ENCODE results near the gene N4BP2.
"Not testable (repeated sequence)": the region's sequence is repeated elsewhere in the genome, so short reads cannot be mapped to it uniquely, and the experiment has no call there.

The N4BP2 gene

DNA sequence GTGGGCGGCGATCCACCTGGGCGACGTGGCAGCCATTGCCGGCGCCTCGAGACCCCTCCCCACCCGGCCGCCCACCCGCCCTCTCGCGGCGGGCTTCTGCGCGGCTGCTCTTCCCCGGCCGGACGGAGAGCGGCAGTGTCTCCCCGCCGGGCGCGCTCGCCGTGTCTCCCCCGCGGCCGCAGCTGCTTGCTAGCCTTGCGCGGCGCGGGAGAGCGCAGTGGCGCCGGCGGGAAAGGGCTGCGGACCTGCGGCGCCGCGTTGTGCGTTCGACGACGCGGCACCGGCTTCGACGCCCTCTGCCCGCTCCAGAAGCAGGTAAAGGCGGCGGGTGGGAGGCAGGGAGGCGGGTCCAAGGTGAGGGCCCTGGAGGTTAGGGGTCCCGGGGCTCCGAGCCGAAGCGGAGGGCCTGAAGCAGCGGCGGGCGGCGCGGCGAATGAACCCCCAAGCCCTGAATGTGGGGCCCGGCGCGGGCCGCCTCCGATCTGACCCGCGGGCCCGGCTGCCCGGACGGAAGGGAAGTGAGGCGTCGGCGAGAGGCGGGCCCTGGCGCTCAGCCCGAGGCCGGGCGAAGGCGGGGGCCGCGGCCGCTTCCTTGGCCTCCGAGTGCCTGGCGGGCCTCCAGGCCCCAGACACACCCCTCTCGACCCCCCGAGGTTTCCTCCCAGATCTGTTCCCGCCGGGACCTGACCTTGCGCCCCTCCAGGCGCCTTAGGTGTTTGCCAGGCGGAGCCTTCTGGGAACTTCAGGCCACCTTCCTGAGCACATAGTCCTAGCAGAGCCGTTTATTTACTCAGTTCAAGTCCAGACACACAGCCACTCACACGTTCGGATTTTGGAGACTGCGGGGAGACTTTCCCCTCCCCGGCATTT lies at the start of gene N4BP2:
Gene N4BP2, plus strand, starts transcription at position 135 of the 870 bp plus-strand sequence. CDS start 40,491 bp downstream, outside the sequence.
- Histone ChIP-seq H3K9ac (ENCODE audit: low read length) (peak within 1 kb of the TSS; percentile 99), H3K36me3 (ENCODE audit: control insufficient read depth, insufficient read depth, low read length, severe bottlenecking) (no peaks in the 10 kb centered on the region), H3K4me3 (ENCODE audit: low read length) (peak within 1 kb of the TSS; percentile 89), H3K27me3 (replicated peaks; ENCODE audit: control insufficient read depth, insufficient read depth, low read length) (no peaks in the 10 kb centered on the region), H3K4me1 (ENCODE audit: control insufficient read depth, insufficient read depth, low read length) (peaks cover 23% of the 10 kb centered on the region), H3K9me3 (ENCODE audit: control insufficient read depth, low read length) (no peaks in the 10 kb centered on the region)
- peak; percentile 93 for DNase-seq (ENCODE audit: low read depth)

DNA sequence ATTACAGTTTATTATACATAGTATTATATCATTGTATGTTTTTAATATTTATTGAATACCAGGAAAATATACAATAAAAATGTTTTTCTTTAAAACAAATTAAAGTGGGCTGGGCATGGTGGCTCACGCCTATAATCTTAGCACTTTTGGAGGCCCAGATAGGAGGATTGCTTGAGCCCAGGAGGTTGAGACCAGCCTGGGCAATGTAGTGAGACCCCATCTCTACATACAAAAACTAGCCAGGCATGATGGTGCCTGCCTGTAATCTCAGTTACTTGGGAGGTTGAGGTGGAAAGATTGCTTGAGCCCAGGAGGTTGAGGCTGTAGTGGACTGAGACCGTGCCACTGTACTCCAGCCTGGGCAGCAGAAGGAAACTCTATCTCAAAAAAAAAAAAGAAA lies 40.6 kb upstream of the N4BP2 start:
- no peak for DNase-seq (ENCODE audit: low read depth)
- no peak overlapping the region for H3K4me3 ChIP-seq (ENCODE audit: low read length)
- H3K9me3 ChIP-seq (ENCODE audit: control insufficient read depth, low read length): no peaks in the 10 kb centered on the region
- no peaks in the 10 kb centered on the region for H3K4me1 ChIP-seq (ENCODE audit: control insufficient read depth, insufficient read depth, low read length)
- no peak overlapping the region for H3K9ac ChIP-seq (ENCODE audit: low read length)
- no peaks in the 10 kb centered on the region for H3K27me3 ChIP-seq (replicated peaks; ENCODE audit: control insufficient read depth, insufficient read depth, low read length)
- no peaks in the 10 kb centered on the region for H3K36me3 ChIP-seq (ENCODE audit: control insufficient read depth, insufficient read depth, low read length, severe bottlenecking)

DNA sequence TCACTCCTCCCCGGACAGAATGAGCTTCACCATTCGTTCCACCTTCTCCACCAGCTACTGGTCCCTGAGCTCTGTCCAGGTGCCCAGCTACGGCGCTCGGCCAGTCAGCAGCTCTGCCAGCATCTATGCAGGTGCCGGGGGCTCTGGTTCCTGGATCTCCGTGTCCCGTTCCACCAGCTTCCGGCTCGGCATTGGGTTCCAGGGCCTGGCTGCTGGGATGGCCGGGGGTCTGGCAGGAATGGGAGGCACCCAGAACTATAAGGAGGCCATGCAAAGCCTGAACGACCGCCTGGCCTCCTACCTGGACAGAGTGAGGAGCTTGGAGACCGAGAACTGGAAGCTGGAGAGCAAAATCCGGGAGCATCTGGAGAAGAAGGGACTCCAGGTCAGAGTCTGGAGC lies 36.4 kb upstream of the N4BP2 start:
- H3K4me1 ChIP-seq (ENCODE audit: control insufficient read depth, insufficient read depth, low read length): no peaks in the 10 kb centered on the region
- no peaks in the 10 kb centered on the region for H3K27me3 ChIP-seq (replicated peaks; ENCODE audit: control insufficient read depth, insufficient read depth, low read length)
- no peak overlapping the region for H3K4me3 ChIP-seq (ENCODE audit: low read length)
- H3K36me3 ChIP-seq (ENCODE audit: control insufficient read depth, insufficient read depth, low read length, severe bottlenecking): no peaks in the 10 kb centered on the region
- no peak for DNase-seq (ENCODE audit: low read depth)
- H3K9ac ChIP-seq (ENCODE audit: low read length): no peak overlapping the region
- no peaks in the 10 kb centered on the region for H3K9me3 ChIP-seq (ENCODE audit: control insufficient read depth, low read length)

DNA sequence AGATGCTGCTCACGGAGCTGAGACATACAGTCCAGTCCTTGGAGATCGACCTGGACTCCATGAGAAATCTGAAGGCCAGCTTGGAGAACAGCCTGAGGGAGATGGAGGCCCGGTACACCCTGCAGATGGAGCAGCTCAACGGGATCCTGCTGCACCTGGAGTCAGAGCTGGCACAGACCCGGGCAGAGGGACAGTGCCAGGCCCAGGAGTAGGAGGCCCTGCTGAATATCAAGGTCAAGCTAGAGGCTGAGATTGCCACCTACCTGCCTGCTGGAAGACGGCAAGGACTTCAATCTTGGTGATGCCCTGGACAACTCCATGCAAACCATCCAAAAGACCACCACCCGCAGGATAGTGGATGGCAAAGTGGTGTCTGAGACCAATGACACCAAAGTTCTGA lies 35.5 kb upstream of the N4BP2 start:
- not testable (repeated sequence) for H3K9ac ChIP-seq (ENCODE audit: low read length)

DNA sequence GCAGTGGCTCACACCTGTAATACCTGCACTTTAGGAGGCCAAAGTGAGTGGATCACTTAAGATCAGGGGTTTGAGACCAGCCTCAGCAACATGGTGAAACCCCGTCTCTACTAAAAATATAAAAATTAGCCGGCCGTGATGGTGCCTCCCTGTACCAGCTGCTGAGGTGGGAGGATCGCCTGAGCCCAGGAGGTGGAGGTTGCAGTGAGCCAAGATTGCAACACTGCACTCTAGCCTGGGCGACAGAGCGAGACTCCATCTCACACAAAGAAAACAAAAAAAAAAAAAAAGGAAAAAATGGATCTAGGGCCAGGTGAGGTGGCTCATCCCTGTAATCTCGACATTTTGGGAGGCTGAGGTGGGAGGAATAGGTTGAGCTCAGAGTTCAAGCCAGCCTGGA lies 32.6 kb upstream of the N4BP2 start:
- H3K9ac ChIP-seq (ENCODE audit: low read length); H3K4me3 ChIP-seq (ENCODE audit: low read length); H3K4me1 ChIP-seq (ENCODE audit: control insufficient read depth, insufficient read depth, low read length); H3K36me3 ChIP-seq (ENCODE audit: control insufficient read depth, insufficient read depth, low read length, severe bottlenecking); H3K9me3 ChIP-seq (ENCODE audit: control insufficient read depth, low read length); DNase-seq (ENCODE audit: low read depth); H3K27me3 ChIP-seq (replicated peaks; ENCODE audit: control insufficient read depth, insufficient read depth, low read length): not testable (repeated sequence)

More for the DNA sequence above, 35.5 kb upstream of the N4BP2 start:
- not testable (repeated sequence) for H3K4me3 ChIP-seq (ENCODE audit: low read length); DNase-seq (ENCODE audit: low read depth); H3K4me1 ChIP-seq (ENCODE audit: control insufficient read depth, insufficient read depth, low read length); H3K36me3 ChIP-seq (ENCODE audit: control insufficient read depth, insufficient read depth, low read length, severe bottlenecking); H3K27me3 ChIP-seq (replicated peaks; ENCODE audit: control insufficient read depth, insufficient read depth, low read length); H3K9me3 ChIP-seq (ENCODE audit: control insufficient read depth, low read length)

DNA sequence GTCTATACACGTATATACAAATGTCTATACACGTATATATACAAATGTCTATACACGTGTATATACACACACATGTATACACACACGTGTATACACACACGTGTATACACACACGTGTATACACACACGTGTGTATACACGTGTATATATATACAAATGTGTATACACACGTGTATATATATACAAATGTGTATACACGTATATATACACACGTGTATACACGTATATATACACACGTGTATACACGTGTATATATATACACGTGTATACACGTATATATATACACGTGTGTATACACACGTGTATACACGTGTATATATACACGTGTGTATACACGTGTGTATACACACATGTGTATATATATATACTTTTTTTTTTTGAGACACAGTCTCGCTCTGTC lies 23.9 kb upstream of the N4BP2 start:
- H3K4me1 ChIP-seq (ENCODE audit: control insufficient read depth, insufficient read depth, low read length): no peaks in the 10 kb centered on the region
- no peaks in the 10 kb centered on the region for H3K9me3 ChIP-seq (ENCODE audit: control insufficient read depth, low read length)
- no peak overlapping the region for H3K4me3 ChIP-seq (ENCODE audit: low read length)
- H3K27me3 ChIP-seq (replicated peaks; ENCODE audit: control insufficient read depth, insufficient read depth, low read length): no peaks in the 10 kb centered on the region
- DNase-seq (ENCODE audit: low read depth): no peak
- no peak overlapping the region for H3K9ac ChIP-seq (ENCODE audit: low read length)
- no peaks in the 10 kb centered on the region for H3K36me3 ChIP-seq (ENCODE audit: control insufficient read depth, insufficient read depth, low read length, severe bottlenecking)

DNA sequence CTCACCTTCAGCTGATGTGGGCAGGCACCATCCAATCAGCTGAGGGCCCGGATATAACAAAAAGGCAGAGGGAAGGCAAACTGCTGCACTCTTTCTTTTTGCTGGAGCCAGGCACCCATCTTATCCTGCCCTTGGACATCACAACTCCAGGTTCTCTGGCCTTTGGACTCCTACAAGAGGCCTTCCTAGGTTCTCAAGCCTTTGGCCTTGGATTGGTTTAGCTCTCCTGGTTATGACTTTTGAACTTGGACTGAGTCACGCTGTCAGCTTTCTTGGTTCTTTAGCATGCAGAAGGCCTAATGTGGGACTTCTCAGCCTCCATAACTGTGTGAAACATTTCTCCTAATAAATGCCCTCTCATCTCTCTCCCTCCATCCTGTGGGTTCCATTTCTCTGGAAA lies 23.0 kb upstream of the N4BP2 start:
- Histone ChIP-seq H3K9ac (ENCODE audit: low read length) (no peak overlapping the region), H3K4me3 (ENCODE audit: low read length) (no peak overlapping the region), H3K36me3 (ENCODE audit: control insufficient read depth, insufficient read depth, low read length, severe bottlenecking) (no peaks in the 10 kb centered on the region), H3K4me1 (ENCODE audit: control insufficient read depth, insufficient read depth, low read length) (no peaks in the 10 kb centered on the region), H3K27me3 (replicated peaks; ENCODE audit: control insufficient read depth, insufficient read depth, low read length) (no peaks in the 10 kb centered on the region), H3K9me3 (ENCODE audit: control insufficient read depth, low read length) (no peaks in the 10 kb centered on the region)
- DNase-seq (ENCODE audit: low read depth): no peak

DNA sequence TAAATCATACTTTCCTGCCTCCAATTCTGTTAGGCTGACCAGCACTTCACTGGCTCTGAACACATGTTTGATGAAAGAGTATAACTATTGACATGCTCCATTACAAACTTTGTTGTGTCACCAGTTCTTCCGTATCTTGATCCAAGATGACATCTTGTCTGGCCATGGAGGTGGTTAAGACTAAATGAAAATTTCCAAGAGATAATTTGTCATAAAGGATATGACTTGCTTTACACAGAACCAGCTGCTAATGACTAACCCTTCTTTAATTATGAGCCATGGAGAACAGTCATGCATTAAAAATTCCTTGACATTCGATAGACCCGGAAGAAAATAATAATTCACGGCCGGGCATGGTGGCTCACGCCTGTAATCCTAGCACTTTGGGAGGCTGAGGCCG lies 17.7 kb upstream of the N4BP2 start:
- no peaks in the 10 kb centered on the region for H3K27me3 ChIP-seq (replicated peaks; ENCODE audit: control insufficient read depth, insufficient read depth, low read length)
- H3K4me3 ChIP-seq (ENCODE audit: low read length): no peak overlapping the region
- no peak for DNase-seq (ENCODE audit: low read depth)
- no peaks in the 10 kb centered on the region for H3K9me3 ChIP-seq (ENCODE audit: control insufficient read depth, low read length)
- H3K4me1 ChIP-seq (ENCODE audit: control insufficient read depth, insufficient read depth, low read length): no peaks in the 10 kb centered on the region
- no peak overlapping the region for H3K9ac ChIP-seq (ENCODE audit: low read length)
- H3K36me3 ChIP-seq (ENCODE audit: control insufficient read depth, insufficient read depth, low read length, severe bottlenecking): no peaks in the 10 kb centered on the region

DNA sequence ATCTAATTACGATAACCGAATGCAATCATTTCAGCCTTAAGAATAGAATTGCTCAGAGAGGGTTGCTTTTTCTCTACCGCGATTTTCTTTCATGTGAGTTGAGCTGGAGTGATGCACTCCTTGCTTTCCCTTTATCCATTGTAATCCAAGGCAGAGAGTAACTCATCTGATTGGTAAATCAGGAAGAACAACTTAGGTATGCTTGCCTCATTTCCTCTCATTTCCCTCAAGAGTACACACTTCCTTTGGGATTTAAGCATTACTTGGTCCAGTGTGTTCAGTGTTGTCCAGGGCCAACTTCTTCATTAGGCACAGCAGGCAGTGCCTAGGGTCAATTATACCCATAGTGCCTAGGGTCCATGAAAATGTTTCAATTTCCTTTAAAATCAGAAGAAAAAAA lies 15.7 kb upstream of the N4BP2 start:
- no peak for DNase-seq (ENCODE audit: low read depth)
- Histone ChIP-seq H3K9me3 (ENCODE audit: control insufficient read depth, low read length) (no peaks in the 10 kb centered on the region), H3K4me3 (ENCODE audit: low read length) (no peak overlapping the region), H3K4me1 (ENCODE audit: control insufficient read depth, insufficient read depth, low read length) (peaks cover under 1% of the 10 kb centered on the region), H3K36me3 (ENCODE audit: control insufficient read depth, insufficient read depth, low read length, severe bottlenecking) (no peaks in the 10 kb centered on the region), H3K9ac (ENCODE audit: low read length) (no peak overlapping the region), H3K27me3 (replicated peaks; ENCODE audit: control insufficient read depth, insufficient read depth, low read length) (no peaks in the 10 kb centered on the region)

DNA sequence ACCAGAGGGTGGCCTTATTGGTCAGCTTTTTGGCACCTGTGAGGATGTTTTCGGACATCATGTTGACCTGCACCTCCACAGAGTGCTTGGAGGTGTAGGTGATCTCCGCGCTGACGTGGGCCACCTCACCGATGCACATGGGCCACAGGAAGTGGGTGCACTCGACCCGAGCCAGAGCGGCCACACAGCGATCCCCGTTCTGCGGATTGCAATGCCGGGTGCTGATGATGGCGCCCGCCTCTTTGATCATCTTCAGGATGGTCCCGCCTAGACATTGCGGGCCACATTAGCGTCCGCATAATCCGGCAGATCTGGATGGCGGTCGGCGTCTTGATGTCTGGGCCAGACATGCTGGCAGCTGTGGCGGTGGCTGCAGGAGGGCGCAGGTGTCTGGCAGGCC lies 12.9 kb upstream of the N4BP2 start:
- no peak overlapping the region for H3K9ac ChIP-seq (ENCODE audit: low read length)
- peaks cover 7% of the 10 kb centered on the region for H3K4me1 ChIP-seq (ENCODE audit: control insufficient read depth, insufficient read depth, low read length)
- H3K9me3 ChIP-seq (ENCODE audit: control insufficient read depth, low read length): no peaks in the 10 kb centered on the region
- DNase-seq (ENCODE audit: low read depth): no peak
- H3K4me3 ChIP-seq (ENCODE audit: low read length): no peak overlapping the region
- no peaks in the 10 kb centered on the region for H3K36me3 ChIP-seq (ENCODE audit: control insufficient read depth, insufficient read depth, low read length, severe bottlenecking)
- no peaks in the 10 kb centered on the region for H3K27me3 ChIP-seq (replicated peaks; ENCODE audit: control insufficient read depth, insufficient read depth, low read length)

DNA sequence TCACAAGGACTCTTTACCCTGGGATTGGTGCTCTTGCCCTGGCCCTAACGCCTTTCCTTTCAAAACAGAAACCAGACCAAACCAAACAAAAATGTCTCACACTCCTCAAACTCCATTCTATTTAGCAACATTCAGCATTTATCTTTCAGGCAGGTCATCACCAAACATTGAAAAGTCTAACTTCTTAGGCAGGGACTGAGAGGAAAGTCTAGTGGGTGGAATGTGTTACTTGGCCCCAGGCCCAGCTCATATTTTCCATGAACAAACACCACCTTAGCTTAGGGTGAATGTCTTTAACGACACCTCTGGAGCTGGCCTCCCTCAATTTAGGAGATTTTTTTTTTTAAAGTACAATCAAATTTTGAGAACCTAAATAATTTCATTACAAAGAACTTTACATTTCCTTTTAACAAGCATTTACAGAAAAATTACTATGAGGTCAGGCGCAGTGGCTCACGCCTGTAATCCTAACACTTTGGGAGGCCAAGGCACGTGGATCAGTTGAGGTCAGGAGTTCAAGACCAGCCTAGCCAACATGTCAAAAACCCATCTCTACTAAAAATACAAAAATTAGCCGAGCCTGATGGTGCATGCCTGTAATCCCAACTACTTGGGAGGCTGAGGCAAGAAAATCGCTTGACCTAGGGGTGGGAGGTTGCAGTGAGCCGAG lies 10.2 kb upstream of the N4BP2 start:
- no peaks in the 10 kb centered on the region for H3K9me3 ChIP-seq (ENCODE audit: control insufficient read depth, low read length)
- H3K36me3 ChIP-seq (ENCODE audit: control insufficient read depth, insufficient read depth, low read length, severe bottlenecking): no peaks in the 10 kb centered on the region
- no peaks in the 10 kb centered on the region for H3K27me3 ChIP-seq (replicated peaks; ENCODE audit: control insufficient read depth, insufficient read depth, low read length)
- DNase-seq (ENCODE audit: low read depth): peak; percentile 71
- no peak overlapping the region for H3K4me3 ChIP-seq (ENCODE audit: low read length)
- H3K4me1 ChIP-seq (ENCODE audit: control insufficient read depth, insufficient read depth, low read length): peaks cover 19% of the 10 kb centered on the region
- H3K9ac ChIP-seq (ENCODE audit: low read length): no peak overlapping the region
